OCI-M1 (cell line): ENCODE data around the gene CPNE4.

ENCODE experiments used
- DNase-seq: peaks from one replicate; lab custom pipeline; 2025; lab: John Stamatoyannopoulos, UW

The CPNE4 gene

GRCh38 chr3:131880948-131881347, 153.9 kb downstream of the CPNE4 start:
- DNase-seq: no peak

DNA sequence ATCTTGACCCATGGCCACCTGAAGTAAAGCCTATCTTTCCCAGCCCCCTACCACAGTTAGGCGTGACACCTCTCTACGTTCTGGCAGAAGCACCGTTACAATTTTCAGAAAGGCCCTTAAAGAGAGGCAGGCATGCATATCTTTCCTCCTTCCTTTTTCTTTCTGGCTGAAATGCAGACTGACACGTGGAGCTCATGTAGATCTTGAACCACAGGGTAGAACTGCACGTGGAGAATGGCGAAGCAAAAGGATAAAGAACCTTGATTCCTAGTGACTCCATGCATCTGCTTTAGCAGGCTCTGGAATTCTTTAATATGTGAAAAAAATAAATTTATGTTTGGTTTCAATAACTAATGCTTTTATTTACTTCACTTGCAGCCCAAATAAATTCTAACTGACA, 166.6 kb downstream of the CPNE4 start:
- DNase-seq: no peak

DNA sequence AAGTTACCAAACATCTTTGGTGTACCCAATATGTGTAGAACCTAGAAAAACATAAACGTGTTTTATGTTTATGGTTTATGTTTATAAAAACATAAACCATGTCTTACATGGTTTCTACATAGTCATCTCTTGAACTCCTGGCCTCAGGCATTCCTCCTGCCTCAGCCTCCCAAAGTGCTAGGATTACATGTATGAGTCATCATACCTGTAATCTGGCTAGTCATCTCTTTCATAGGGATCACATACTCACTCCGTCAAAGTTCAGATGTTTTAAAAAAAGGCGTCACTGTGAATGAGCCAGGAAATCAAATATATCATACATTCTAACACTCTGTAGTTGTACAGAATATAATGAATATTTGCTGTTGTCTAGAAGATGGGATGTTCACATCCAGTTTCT, 178.6 kb downstream of the CPNE4 start:
- DNase-seq: no peak

DNA sequence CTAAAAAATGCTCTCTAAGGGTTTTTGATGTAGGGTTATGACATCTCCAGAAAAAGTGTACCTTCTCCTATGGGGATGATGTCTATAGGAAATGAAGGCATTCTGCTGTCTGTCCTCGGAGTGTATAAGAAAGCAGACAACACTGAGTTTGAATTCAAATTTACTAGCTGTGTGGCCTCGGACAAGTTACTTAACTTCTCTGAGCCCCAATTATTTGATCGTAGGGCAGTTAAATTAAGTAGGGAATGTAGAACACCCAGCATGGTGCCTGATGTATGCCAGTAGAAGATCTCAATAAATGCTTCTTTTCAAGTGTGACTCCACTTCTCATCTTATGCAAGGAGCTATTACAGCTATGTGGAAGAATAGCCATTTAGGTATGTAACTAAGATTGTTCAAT, 184.6 kb downstream of the CPNE4 start:
- no peak for DNase-seq

GRCh38 chr3:131849616-131850015, 185.2 kb downstream of the CPNE4 start:
- no peak for DNase-seq

DNA sequence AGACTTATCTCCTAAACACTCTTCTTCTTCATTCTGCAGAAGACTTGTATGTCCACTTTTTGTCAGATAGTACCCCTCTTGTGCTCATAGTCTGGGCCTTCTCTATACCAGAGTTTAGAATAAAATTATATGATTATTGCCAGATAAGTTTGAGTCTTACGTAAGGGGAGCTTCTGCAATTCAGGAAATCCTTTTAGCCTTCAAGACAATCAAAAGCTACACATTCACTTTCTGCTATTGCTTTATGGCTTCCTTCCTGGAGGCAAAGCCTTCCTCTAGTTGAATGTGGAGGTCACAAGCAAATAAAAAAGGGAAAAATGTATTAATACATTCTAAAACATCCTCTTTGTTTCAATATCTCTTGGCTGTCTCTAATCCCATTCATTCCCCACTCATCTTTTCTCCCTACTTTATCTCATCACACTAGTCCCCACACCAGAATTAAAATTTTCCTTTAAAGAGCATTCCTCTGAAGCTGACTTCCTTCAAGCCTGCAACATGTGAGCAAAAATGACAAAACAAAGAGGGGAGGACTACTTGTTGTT, 186.8 kb downstream of the CPNE4 start:
- no peak for DNase-seq

- no peak for DNase-seq
Measured at GRCh38 chr3:131846296-131846924, 188.4 kb downstream of the CPNE4 start.

- DNase-seq: no peak
Measured at GRCh38 chr3:131843174-131843573, 191.6 kb downstream of the CPNE4 start.

DNA sequence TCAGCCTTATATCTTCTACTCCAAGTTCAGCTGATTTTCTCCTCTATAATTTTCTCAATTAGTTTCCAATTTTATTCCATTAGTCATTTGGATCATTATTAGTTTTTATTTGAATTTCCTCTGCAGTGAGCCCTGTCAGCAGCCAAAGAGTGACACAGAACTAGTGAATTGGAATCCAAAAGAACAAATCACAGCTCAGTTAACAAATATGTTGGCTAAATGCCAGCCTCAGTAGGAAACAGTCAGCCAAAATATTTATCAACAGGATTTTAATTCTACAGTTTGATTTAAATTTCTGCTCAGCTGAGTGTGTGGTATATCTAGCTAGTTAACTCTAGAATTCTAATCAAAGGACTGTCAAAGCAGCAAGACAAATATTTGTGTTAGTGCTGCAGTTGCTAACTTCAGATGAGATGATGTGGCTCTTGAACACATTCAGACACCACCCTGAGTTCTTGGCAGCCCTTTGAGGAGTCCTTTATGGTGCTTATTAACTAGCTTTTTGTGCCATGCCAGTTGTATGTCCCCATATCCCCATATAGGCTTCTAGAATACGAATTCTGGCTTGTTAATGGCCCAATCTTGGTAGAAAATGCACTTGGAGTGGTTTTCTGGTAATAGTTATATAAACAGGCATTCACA, 194.5 kb downstream of the CPNE4 start:
- DNase-seq: no peak

- no peak for DNase-seq
Measured at GRCh38 chr3:131835906-131836305, 198.9 kb downstream of the CPNE4 start.

- DNase-seq: no peak
Measured at GRCh38 chr3:131831608-131832007, 203.2 kb downstream of the CPNE4 start.

- no peak for DNase-seq
Measured at GRCh38 chr3:131821191-131821762, 213.5 kb downstream of the CPNE4 start.

DNA sequence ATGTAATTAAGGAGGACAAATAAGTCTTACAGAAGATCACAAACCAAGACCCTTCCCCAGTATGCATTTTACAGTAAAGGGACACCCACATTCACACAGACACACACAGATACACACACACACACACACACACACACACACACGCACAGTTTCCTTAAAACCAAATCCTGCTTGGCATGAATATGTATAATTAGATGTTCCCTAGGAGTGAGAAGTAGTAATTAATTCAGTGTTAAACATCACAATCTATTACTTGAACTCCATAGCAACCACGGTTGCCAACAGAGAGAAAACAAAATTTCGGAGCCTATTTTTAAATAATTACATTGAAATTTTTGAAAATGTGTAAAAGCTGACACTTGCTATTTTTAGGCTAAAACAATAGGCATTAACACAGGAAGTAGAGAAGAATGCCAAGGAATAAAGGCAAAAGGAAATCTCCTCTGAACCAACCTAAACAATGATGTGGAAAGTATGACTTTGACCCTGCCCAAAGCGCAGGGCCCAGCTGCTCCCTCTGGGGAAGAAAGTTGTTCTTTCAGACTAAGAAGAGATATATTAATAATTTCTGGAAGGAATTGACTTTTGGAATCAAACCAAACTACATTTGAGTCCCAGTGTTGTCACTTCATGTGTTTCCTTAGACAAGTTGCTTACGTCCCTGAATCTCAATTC, 215.3 kb downstream of the CPNE4 start:
- DNase-seq: no peak

DNA sequence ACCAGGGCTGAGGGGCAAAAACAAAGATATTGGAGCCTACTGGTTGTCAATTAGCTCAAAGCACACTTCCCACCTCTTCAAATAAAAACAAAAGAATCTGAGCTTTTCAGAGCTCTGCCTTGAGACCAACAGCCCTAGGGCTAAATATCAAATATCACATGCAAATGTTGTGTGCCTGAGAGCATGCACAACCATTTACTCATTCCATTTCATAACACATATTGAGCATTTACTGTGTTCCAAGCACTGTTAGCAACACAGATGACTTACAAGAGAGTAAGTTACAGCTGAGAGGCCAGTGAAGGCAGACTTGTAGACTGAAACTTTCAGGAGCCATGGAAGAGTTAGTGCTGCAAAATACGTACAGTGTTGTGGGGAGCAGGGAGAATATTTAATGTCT, 222.4 kb downstream of the CPNE4 start:
- DNase-seq: no peak

DNA sequence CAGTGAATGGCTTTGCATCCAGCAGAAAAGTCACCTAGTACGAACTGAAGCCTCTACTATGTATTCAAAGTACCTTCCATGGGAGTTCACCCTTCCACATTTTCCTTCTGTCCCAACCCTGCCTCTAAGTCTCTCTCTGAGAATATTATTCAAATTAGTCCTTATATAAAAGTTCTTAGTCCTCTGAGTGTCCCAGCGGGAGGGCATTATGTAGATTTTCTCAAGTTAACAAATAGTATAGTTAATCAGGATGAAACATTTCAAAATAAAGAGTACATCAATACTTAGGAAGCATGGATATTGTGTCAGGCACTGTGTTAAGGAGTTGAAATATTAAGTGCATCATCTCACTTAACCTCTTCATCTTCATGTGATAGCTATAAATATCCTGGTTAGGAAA, 223.3 kb downstream of the CPNE4 start:
- DNase-seq: no peak

- no peak for DNase-seq
Measured at GRCh38 chr3:131807822-131808221, 227.0 kb downstream of the CPNE4 start.

GRCh38 chr3:131806736-131807135, 228.1 kb downstream of the CPNE4 start:
- no peak for DNase-seq

- peak; percentile 93 for DNase-seq
Measured at GRCh38 chr3:131804565-131805133, 230.2 kb downstream of the CPNE4 start.

GRCh38 chr3:131803113-131803512, 231.7 kb downstream of the CPNE4 start:
- DNase-seq: peak; percentile 40

- DNase-seq: no peak
Measured at GRCh38 chr3:131802029-131802428, 232.8 kb downstream of the CPNE4 start.

DNA sequence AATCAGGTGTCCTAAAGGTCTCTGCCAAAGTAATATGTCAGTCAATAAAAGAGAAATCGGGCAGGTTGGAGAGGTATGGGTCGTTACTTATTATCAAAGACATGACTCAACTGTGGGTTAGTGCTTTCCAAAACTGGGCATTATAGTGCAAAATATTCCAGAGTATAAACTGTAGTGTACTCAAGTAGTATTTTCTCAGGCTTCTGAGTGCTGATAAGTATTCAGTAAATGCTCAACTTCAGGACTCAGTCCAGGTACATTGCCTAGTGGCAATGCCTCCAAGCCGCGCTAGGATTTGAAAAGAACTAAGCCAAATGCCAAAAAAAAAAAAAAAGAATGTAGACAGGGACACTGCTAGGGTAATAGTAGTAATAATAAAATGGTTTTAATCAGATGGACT, 233.2 kb downstream of the CPNE4 start:
- no peak for DNase-seq

- no peak for DNase-seq
Measured at GRCh38 chr3:131797776-131798175, 237.0 kb downstream of the CPNE4 start.
